ENCODE measurements around the gene NEDD4L.

- TF ChIP-seq CTCF (IDR thresholded peaks at IDR 0.05) (no peak), POLR2A (IDR thresholded peaks at IDR 0.05) (no peak), POLR2AphosphoS5 (IDR thresholded peaks at IDR 0.05) (no peak), EP300 (IDR thresholded peaks at IDR 0.05) (no peak)
These were observed 303.1 kb downstream of the NEDD4L start for GRCh38 chr18:58347135-58347534.

All from sigmoid colon (tissue), 4 donors.